Epithelial cell of esophagus (primary cell): ENCODE results near the gene PDCD4.
A peak's percentile ranks its signal among the peaks of the same experiment; 100 is the strongest.

ENCODE experiments used
- DNase-seq: peaks from one replicate; pipeline ENCODE4 v3.0.0; 2010; ENCODE audit warnings: low read depth
- H3K4me3 ChIP-seq: 2 replicates; pipeline ENCODE4 v1.5.1; 2011; ENCODE audit warnings: mild to moderate bottlenecking, low read length, control low read depth
- CTCF ChIP-seq: IDR thresholded peaks from 2 replicates; pipeline ENCODE4 v1.5.1; 2011; ENCODE audit warnings: low read depth, mild to moderate bottlenecking, low read length, control low read depth, inconsistent platforms; ENCODE audit not compliant: insufficient read depth; ENCODE audit errors: missing control alignments

Gene PDCD4

GRCh38 chr10:110939419-110939818, 67.7 kb downstream of the PDCD4 start:
- no peak for DNase-seq
- TF ChIP-seq CTCF = no peak
- no peak overlapping the region for H3K4me3 ChIP-seq

- peak; percentile 29 for DNase-seq
- TF ChIP-seq CTCF = no peak
- H3K4me3 ChIP-seq = no peak overlapping the region
Observed at GRCh38 chr10:110944792-110945396, 73.2 kb downstream of the PDCD4 start.

GRCh38 chr10:110946496-110946895, 74.8 kb downstream of the PDCD4 start:
- DNase-seq = peak; percentile 53
- no peak overlapping the region for H3K4me3 ChIP-seq
- no peak for TF ChIP-seq CTCF

GRCh38 chr10:110947061-110947595, 75.4 kb downstream of the PDCD4 start:
- TF ChIP-seq CTCF = no peak
- no peak overlapping the region for H3K4me3 ChIP-seq
- peak; percentile 27 for DNase-seq
